GM21825 (cell line): ENCODE results near the gene C20orf204.

Source experiments
- ATAC-seq: cut with Tn5 transposase; IDR thresholded peaks from one replicate; pipeline ENCODE4 v1.9.1; 2021; ENCODE audit warnings: mild to moderate bottlenecking, moderate library complexity; ENCODE audit not compliant: unreplicated experiment

The C20orf204 gene

GRCh38 chr20:64070244-64070993 lies 34.4 kb downstream of the C20orf204 start:
- no peak for ATAC-seq

GRCh38 chr20:64071341-64072332 lies 35.7 kb downstream of the C20orf204 start:
- ATAC-seq, result no peak

DNA sequence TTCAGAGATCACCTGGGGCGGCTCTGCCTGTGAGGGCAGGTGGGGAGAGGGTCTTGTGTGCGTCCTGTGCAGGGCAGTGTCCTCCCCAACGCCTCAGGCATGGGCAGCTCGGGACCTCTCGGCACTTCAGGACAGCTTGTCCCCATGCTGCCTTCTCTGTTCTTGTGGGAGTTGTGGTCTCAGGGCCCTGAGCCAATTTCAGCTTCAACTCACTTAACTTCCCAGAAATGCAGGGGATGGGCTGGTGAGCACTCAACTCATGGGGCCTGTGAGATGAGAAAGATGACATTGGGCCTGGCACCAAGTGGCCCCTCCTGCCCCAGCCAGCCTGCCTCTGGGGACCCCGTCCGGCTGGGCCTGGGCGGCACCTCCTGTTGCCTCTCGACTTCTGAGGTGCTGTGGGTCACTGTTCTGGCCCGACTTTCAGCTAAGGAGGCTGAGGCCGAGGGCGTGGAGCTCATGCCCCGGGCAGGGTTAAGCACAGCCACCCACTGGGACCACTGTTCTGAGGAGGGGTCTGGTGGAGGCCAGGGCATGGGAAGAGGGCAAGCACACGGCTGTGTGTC lies 36.6 kb downstream of the C20orf204 start:
- ATAC-seq, result no peak

GRCh38 chr20:64073476-64074183 lies 37.6 kb downstream of the C20orf204 start:
- no peak for ATAC-seq

DNA sequence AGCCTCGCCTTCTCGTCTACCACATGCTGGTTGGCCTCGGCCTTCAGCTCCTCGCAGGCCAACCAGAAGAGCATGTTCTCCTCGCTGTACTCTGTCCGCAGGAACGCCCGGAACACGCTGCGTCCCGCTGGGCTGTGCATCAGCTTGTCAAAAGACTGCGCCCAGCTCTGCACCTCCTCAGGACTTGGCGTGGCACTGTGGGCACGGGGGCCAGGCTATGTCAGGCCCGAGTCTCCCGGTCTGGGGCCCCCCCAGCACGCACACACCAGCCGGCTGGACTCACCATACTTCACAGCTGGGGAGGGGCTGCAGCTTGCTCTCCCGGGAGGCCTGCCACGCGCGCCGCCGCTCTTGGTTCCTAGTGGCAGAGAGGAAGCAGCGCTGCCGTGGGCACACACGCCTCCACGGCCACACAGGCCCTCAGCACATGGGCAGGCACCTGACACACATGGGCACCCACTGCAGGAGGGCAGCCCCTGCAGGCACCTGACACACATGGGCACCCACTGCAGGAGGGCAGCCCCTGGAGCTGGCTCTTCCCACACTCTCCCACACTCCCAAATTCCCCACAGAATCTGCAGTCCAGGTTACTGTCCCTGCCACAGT lies 38.3 kb downstream of the C20orf204 start:
- ATAC-seq, result no peak

- ATAC-seq, result no peak
Measured at GRCh38 chr20:64074963-64075362, 39.0 kb downstream of the C20orf204 start.

GRCh38 chr20:64075556-64075955 lies 39.6 kb downstream of the C20orf204 start:
- no peak for ATAC-seq

DNA sequence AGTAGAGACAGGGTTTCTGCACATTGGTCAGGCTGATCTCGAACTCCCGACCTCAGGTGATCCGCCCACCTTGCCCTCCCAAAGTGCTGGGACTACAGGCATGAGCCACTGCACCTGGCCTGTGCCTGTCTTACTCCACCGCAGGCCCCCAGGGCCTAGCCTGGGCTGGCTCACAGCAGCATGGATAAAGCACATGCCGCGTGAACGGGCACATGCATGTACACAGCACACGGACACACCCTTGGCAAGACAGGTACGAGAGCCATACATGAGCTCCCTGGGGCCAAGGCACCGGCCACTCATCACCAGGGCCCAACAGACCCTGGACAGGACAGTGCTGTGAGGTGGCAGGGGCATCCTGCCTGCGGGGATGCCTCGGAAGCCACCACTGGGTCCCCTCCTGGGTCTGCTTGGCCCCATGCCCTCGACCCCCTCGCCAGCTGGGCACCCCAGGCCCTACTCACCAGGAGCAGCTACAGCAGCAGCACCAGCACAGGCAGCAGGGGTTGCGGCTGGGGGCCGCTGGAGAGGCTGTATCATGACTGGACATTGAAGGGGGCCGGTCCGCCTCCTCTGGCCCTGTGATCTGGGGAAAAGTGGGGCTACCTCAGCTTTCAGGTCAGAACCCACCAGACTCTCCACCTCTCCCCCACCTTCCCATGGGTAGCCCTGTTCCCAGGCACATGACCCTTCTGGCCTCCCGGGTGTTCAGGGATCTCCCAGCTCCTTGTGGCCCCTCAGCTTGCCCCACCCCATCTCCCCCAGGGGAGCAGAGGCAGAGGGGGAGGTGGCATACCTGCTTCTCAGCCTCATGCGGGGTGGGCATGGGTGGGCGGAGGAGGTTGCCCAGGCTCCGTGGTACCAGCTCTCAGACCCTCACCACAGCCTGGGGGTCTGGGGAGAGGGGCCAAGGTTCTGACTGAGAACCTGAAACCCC lies 40.3 kb downstream of the C20orf204 start:
- no peak for ATAC-seq

GRCh38 chr20:64077094-64077493 lies 41.1 kb downstream of the C20orf204 start:
- ATAC-seq, result no peak

DNA sequence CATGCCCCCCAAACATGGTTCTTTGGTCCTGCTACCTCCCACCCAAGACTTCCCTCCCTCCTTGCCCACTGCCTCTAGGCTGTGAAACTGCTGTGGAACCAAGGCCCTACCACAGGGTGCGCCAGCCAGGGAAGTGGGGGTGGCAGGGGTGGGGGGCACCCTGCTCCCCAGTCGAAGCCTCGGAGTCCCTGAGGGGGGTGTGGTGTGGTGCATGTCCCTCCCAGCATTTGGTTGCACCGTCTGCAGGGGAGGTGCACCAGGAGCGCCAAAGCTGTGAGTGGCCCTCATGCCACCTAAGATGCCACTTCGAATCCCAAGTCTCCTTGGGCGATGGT lies 41.5 kb downstream of the C20orf204 start:
- ATAC-seq, result no peak

- ATAC-seq, result no peak
Measured at GRCh38 chr20:64077876-64078551, 42.0 kb downstream of the C20orf204 start.

DNA sequence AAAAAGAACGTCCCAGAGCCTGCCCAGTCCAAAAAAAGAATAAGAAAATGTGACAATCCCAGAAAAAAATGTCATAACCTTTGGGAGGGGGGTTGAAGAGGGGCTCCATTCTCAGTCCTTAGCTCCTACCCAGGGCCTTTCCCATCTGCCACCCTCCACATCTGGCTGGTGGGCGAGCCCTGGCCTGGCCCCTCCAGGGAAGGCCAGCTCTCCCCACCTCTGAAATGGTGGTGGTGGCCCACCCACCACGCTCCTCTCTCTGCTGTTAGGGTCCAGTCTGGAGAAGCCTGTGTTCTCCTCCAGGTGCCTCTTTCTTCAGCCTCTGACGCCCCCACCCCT lies 42.9 kb downstream of the C20orf204 start:
- no peak for ATAC-seq

- peak; percentile 34 for ATAC-seq
Measured at GRCh38 chr20:64079273-64080012, 43.5 kb downstream of the C20orf204 start, which contains the start of gene RGS19. Gene RGS19, minus strand, starts transcription at chr20:64079518. Its CDS starts 2,632 bp downstream, at chr20:64076886.

GRCh38 chr20:64080013-64080812 lies 44.2 kb downstream of the C20orf204 start, which contains the start of gene OPRL1:
Gene OPRL1, plus strand, starts transcription at chr20:64080082. Its CDS starts 12,639 bp downstream, at chr20:64092721.
- no peak for ATAC-seq

GRCh38 chr20:64080813-64081623 lies 45.0 kb downstream of the C20orf204 start:
- ATAC-seq, result no peak

- no peak for ATAC-seq
Measured at GRCh38 chr20:64081624-64081964, 45.6 kb downstream of the C20orf204 start.
